HG03442 (cell line): Measurements from ENCODE around the gene UBA5.
"Not testable (repeated sequence)": the region's sequence is repeated elsewhere in the genome, so short reads cannot be mapped to it uniquely, and the experiment has no call there.

Source experiments
- ATAC-seq: cut with Tn5 transposase; IDR thresholded peaks from one replicate; pipeline ENCODE4 v1.9.1; 2021; ENCODE audit warnings: mild to moderate bottlenecking, moderate library complexity; ENCODE audit not compliant: unreplicated experiment

UBA5 gene

GRCh38 chr3:132660052-132660810 lies at the start of gene UBA5:
UBA5 (plus strand) TSS chr3:132660329; CDS start chr3:132660538, 209 bp downstream.
- ATAC-seq: peak; percentile 73

GRCh38 chr3:132615301-132615700 lies 44.8 kb upstream of the UBA5 start:
- not testable (repeated sequence) for ATAC-seq

GRCh38 chr3:132615881-132616280 lies 44.2 kb upstream of the UBA5 start:
- no peak for ATAC-seq

GRCh38 chr3:132616780-132617179 lies 43.3 kb upstream of the UBA5 start:
- ATAC-seq: no peak

- ATAC-seq: no peak
Observed at GRCh38 chr3:132622148-132622547, 38.0 kb upstream of the UBA5 start.

GRCh38 chr3:132622761-132623160 lies 37.4 kb upstream of the UBA5 start:
- ATAC-seq: no peak

- no peak for ATAC-seq
Observed at GRCh38 chr3:132623646-132624045, 36.5 kb upstream of the UBA5 start.

GRCh38 chr3:132624790-132625189 lies 35.3 kb upstream of the UBA5 start:
- no peak for ATAC-seq

GRCh38 chr3:132625613-132626012 lies 34.5 kb upstream of the UBA5 start:
- peak; percentile 85 for ATAC-seq

GRCh38 chr3:132626955-132627354 lies 33.2 kb upstream of the UBA5 start:
- ATAC-seq: no peak

- ATAC-seq: no peak
Observed at GRCh38 chr3:132628157-132628556, 32.0 kb upstream of the UBA5 start.

GRCh38 chr3:132629928-132630327 lies 30.2 kb upstream of the UBA5 start:
- no peak for ATAC-seq

GRCh38 chr3:132630612-132631011 lies 29.5 kb upstream of the UBA5 start:
- no peak for ATAC-seq

- ATAC-seq: no peak
Observed at GRCh38 chr3:132635052-132635451, 25.1 kb upstream of the UBA5 start.

- no peak for ATAC-seq
Observed at GRCh38 chr3:132637590-132637989, 22.5 kb upstream of the UBA5 start.

- ATAC-seq: no peak
Observed at GRCh38 chr3:132638706-132639105, 21.4 kb upstream of the UBA5 start.

- not testable (repeated sequence) for ATAC-seq
Observed at GRCh38 chr3:132641427-132641826, 18.7 kb upstream of the UBA5 start.

- no peak for ATAC-seq
Observed at GRCh38 chr3:132641837-132642538, 18.1 kb upstream of the UBA5 start.

GRCh38 chr3:132642539-132642847 lies 17.6 kb upstream of the UBA5 start:
- no peak for ATAC-seq

GRCh38 chr3:132643366-132643765 lies 16.8 kb upstream of the UBA5 start:
- ATAC-seq: no peak

GRCh38 chr3:132645058-132645457 lies 15.1 kb upstream of the UBA5 start:
- ATAC-seq: no peak

- ATAC-seq: peak; percentile 39
Observed at GRCh38 chr3:132650153-132650552, 10.0 kb upstream of the UBA5 start.
